Parathyroid adenoma (tissue), 2 donors: ENCODE measurements around the gene ENTPD1.
A peak's percentile ranks its signal among the peaks of the same experiment; 100 is the strongest.
"Not testable (repeated sequence)": the region's sequence is repeated elsewhere in the genome, so short reads cannot be mapped to it uniquely, and the experiment has no call there.

Source experiments
- H2AFZ ChIP-seq: fragments of 300-600 bp; sonication (generic); one replicate; pipeline ENCODE4 v1.7.0; 2017; ENCODE audit warnings: antibody characterized with exemption, mild to moderate bottlenecking
- H3K27ac ChIP-seq: fragments of 300-600 bp; sonication (generic); one replicate; pipeline ENCODE4 v1.7.0; 2017
- H3K27me3 ChIP-seq: fragments of 300-600 bp; sonication (generic); one replicate; pipeline ENCODE4 v1.7.0; 2017; ENCODE audit warnings: low read length; ENCODE audit not compliant: control insufficient read depth, insufficient read depth
- H3K36me3 ChIP-seq: fragments of 300-600 bp; sonication (generic); one replicate; pipeline ENCODE4 v1.7.0; 2017; ENCODE audit warnings: low read length; ENCODE audit not compliant: control insufficient read depth, insufficient read depth
- H3K4me1 ChIP-seq: fragments of 300-600 bp; sonication (generic); one replicate; pipeline ENCODE4 v1.7.0; 2017; ENCODE audit warnings: control low read depth
- H3K4me2 ChIP-seq: fragments of 300-600 bp; sonication (generic); one replicate; pipeline ENCODE4 v1.7.0; 2017; ENCODE audit warnings: low read length
- H3K4me3 ChIP-seq: fragments of 300-600 bp; sonication (generic); one replicate; pipeline ENCODE4 v1.7.0; 2017; ENCODE audit warnings: low read depth, low read length
- H3K79me2 ChIP-seq: fragments of 300-600 bp; sonication (generic); one replicate; pipeline ENCODE4 v1.7.0; 2017; ENCODE audit warnings: control low read depth
- H3K9ac ChIP-seq: fragments of 300-600 bp; sonication (generic); one replicate; pipeline ENCODE4 v1.7.0; 2017; ENCODE audit warnings: mild to moderate bottlenecking
- H3K9me3 ChIP-seq: fragments of 300-600 bp; sonication (generic); one replicate; pipeline ENCODE4 v1.7.0; 2017; ENCODE audit warnings: low read length; ENCODE audit not compliant: control insufficient read depth
- TF ChIP-seq, protein P1 (sequence below): fragments of 300-600 bp; sonication (generic); IDR thresholded peaks from one replicate; pipeline ENCODE4 v1.7.0; 2017; ENCODE audit warnings: antibody characterized with exemption, mild to moderate bottlenecking
- donor health status: primary hyperparathyroidism.

Gene ENTPD1

DNA sequence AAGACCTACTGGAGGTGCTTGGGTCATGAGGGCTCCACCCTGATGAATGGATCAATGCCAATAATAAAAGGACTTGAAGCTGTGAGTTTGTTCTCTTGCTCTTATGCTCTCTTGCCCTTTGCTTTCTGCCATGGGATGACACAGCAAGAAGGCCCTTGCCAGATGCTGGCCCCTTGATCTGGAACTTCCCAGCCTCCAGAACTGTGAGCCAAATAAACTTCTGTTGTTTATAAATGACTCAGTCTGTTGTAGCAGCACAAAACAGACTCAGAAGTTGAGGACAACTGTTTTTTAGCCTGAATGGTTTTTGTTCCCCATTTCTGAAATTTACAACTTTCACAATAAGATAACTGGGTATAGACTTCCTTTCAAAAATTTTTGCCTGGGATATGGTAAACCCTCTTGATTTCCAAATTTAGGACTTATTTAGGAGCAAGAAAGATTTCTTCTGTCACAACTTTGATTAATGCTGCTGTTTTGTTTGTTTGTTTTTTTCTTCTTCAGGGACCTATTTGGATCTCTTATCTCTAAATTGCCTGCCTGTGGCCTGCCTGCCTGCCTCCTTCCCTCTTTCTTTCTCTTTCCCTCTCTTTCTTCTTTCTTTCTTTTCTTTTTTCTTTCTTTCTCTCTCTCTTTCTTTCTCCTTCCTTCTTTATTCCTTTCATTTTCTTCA, 12.1 kb downstream of the ENTPD1 start:
- no peaks in the 10 kb centered on the region for H3K36me3 ChIP-seq
- no peak overlapping the region for H3K27ac ChIP-seq
- H3K4me3 ChIP-seq, result no peak overlapping the region
- no peak overlapping the region for H2AFZ ChIP-seq
- H3K4me1 ChIP-seq, result no peaks in the 10 kb centered on the region
- no peaks in the 10 kb centered on the region for H3K27me3 ChIP-seq
- no peaks in the 10 kb centered on the region for H3K9me3 ChIP-seq
- no peak overlapping the region for H3K9ac ChIP-seq
- no peak overlapping the region for H3K4me2 ChIP-seq
- H3K79me2 ChIP-seq, result no peaks in the 10 kb centered on the region
- TF ChIP-seq, protein P1, sequence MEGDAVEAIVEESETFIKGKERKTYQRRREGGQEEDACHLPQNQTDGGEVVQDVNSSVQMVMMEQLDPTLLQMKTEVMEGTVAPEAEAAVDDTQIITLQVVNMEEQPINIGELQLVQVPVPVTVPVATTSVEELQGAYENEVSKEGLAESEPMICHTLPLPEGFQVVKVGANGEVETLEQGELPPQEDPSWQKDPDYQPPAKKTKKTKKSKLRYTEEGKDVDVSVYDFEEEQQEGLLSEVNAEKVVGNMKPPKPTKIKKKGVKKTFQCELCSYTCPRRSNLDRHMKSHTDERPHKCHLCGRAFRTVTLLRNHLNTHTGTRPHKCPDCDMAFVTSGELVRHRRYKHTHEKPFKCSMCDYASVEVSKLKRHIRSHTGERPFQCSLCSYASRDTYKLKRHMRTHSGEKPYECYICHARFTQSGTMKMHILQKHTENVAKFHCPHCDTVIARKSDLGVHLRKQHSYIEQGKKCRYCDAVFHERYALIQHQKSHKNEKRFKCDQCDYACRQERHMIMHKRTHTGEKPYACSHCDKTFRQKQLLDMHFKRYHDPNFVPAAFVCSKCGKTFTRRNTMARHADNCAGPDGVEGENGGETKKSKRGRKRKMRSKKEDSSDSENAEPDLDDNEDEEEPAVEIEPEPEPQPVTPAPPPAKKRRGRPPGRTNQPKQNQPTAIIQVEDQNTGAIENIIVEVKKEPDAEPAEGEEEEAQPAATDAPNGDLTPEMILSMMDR, result no peak

GRCh38 chr10:95770084-95770720, 14.2 kb downstream of the ENTPD1 start:
- Histone ChIP-seq H3K9me3 (no peaks in the 10 kb centered on the region), H3K4me1 (no peaks in the 10 kb centered on the region), H3K36me3 (no peaks in the 10 kb centered on the region), H3K27me3 (no peaks in the 10 kb centered on the region), H3K79me2 (no peaks in the 10 kb centered on the region), H3K9ac (no peak overlapping the region), H3K4me2 (no peak overlapping the region), H3K4me3 (no peak overlapping the region), H2AFZ (peak overlapping the region; percentile 34), H3K27ac (no peak overlapping the region)
- TF ChIP-seq, protein P1, result no peak

GRCh38 chr10:95773454-95773853, 17.5 kb downstream of the ENTPD1 start:
- not testable (repeated sequence) for H3K9me3 ChIP-seq, H3K4me2 ChIP-seq, H3K4me1 ChIP-seq, H3K36me3 ChIP-seq, H3K27me3 ChIP-seq, H3K79me2 ChIP-seq, H3K27ac ChIP-seq, H2AFZ ChIP-seq, H3K4me3 ChIP-seq, H3K9ac ChIP-seq

GRCh38 chr10:95777638-95778037, 21.7 kb downstream of the ENTPD1 start:
- H3K4me3 ChIP-seq, H3K4me2 ChIP-seq, H3K9me3 ChIP-seq, H3K4me1 ChIP-seq, H3K79me2 ChIP-seq, H3K9ac ChIP-seq, H3K36me3 ChIP-seq, H3K27me3 ChIP-seq, H2AFZ ChIP-seq, H3K27ac ChIP-seq: not testable (repeated sequence)

GRCh38 chr10:95782318-95782717, 26.4 kb downstream of the ENTPD1 start:
- Histone ChIP-seq H3K36me3 (no peaks in the 10 kb centered on the region), H3K79me2 (no peaks in the 10 kb centered on the region), H3K27ac (no peak overlapping the region), H3K9me3 (no peaks in the 10 kb centered on the region), H3K27me3 (no peaks in the 10 kb centered on the region), H3K9ac (no peak overlapping the region), H3K4me1 (no peaks in the 10 kb centered on the region), H3K4me3 (no peak overlapping the region), H3K4me2 (no peak overlapping the region), H2AFZ (no peak overlapping the region)
- TF ChIP-seq, protein P1, result no peak
